GOT3 (cell line): ENCODE results near the gene SLC28A1.
"Not testable (repeated sequence)": the region's sequence is repeated elsewhere in the genome, so short reads cannot be mapped to it uniquely, and the experiment has no call there.

ENCODE experiments used
- DNase-seq: peaks from one replicate; lab custom pipeline; 2025; ENCODE audit warnings: mixed read lengths; lab: John Stamatoyannopoulos, UW

Gene SLC28A1

DNA sequence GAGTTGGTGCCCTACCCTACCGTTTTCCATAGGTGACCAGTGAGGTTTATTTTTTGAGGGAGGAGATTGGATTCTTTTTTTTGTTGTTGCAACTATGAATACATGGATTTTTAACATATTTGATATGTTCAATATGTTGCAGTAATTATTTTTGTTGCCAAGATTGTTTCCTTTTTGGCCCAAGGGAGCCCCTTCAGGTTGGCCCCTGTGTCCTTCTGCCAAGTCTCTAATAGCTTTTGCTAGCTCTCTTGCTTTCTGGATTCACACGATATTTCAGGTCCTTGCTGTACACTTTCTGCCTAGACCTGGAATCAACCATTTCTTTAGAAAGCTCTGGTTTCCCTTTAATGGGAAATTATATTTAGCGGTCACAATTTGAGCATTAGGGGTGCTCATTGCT lies 22.7 kb upstream of the SLC28A1 start:
- DNase-seq: no peak

DNA sequence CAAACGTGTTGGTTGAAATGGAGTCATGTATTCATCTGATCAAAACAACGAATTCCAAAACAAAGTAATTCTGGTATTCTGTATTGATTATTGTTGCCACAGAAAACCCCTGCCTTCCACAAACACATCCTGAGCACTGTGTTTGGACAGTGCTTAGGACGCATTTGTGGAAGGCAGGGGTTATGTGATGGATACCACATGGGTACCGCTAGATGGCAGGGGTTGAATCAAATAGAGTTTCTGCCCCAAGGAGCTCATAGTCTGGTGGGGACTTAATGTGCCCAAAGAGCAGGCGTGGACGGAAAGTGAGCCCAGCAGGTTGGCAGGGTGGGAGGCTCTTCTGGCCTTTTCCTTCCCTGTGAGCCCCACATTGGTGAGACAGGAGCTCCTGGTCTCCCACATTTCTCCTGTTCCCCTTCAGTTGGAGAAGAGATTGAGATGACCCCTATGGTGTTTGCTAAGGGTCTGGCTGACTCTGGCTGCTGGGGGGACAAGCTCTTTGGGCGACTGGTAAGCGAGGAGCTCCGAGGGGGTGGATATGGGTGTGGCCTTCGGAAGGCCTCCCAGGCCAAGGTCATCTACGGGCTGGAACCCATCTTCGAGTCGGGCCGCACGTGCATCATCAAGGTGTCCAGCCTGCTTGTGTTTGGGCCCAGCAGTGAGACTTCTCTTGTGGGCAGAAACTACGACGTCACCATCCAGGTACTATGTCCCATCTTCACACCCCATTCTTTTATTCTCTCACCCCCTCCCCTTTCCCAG lies 22.1 kb upstream of the SLC28A1 start:
- DNase-seq: no peak

DNA sequence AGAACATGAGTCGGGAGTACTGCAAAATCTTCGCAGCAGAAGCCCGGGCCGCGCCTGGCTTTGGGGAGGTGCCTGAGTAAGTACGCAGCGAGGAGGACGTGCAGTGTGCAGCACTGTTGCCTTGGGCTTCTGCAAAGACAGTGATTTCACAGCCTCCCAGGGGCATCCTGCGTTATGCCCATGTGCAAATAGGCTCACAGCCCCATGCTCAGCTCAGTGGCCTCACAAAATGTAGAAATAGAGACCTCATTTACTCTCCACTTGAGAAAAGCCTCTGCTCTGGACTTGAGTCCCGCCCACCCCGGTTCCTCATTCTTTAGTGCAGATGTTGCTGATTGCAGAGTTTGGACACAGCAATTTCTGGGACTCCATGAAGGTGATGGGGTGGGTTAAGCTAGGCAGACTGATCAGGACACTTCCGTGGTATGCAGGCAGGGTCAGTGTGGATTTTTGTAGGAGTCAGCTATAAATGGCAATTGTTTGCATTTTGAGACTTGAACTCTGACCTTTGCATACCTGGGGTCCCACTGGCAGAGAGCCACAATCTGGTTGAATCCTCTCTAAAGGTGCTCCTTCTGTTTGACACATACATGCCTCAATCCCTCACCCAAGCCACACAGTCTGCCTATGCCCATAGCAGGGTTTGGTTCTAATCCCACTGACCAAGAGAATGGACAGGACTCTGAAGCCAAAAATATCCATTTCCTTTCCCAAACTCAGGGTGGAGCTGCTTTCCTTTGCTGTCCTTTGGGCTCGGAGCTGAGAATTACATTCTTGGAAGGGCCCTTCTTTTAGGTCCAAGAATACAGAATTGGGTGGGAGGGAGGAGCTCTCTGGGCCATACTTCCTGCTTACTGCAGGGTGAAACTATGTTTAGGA lies 20.7 kb upstream of the SLC28A1 start:
- no peak for DNase-seq

DNA sequence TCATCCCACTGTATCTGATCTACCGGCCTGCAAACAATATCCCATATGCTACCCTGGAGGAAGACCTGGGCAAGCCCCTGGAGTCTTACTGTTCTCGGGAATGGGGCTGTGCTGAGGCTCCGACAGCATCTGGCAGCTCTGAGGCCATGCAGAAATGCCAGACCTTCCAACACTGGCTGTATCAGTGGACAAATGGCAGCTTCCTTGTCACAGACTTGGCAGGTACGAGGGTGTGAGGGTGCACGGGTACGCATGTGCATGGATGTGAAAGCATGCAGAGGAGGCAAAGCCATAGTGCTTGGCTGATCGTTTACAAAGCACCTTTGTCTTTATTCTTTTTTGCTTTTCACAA lies 20.0 kb upstream of the SLC28A1 start:
- no peak for DNase-seq

DNA sequence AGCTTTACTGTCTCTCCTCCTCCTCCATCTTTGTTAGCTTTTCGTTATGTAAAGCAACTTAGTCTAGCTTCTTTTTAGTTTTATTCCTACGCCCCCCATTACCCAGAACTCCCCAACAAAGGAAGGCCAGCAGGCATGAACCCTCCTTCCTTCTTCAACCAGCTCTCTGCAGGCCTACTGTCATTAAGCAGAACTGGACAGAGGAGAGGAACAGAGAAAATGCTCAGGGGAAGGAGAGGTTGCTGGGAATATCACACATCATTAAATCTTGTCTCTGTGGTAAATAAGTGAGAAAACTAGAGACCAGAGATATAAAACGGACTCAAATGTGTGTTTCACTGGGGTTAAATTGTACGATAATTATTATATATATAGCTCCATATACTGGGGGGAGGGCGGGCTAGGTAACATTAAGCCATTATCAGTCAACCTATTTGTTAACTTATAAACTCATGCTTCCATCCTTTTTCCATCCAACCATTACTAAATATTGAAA lies 19.3 kb upstream of the SLC28A1 start:
- no peak for DNase-seq

DNA sequence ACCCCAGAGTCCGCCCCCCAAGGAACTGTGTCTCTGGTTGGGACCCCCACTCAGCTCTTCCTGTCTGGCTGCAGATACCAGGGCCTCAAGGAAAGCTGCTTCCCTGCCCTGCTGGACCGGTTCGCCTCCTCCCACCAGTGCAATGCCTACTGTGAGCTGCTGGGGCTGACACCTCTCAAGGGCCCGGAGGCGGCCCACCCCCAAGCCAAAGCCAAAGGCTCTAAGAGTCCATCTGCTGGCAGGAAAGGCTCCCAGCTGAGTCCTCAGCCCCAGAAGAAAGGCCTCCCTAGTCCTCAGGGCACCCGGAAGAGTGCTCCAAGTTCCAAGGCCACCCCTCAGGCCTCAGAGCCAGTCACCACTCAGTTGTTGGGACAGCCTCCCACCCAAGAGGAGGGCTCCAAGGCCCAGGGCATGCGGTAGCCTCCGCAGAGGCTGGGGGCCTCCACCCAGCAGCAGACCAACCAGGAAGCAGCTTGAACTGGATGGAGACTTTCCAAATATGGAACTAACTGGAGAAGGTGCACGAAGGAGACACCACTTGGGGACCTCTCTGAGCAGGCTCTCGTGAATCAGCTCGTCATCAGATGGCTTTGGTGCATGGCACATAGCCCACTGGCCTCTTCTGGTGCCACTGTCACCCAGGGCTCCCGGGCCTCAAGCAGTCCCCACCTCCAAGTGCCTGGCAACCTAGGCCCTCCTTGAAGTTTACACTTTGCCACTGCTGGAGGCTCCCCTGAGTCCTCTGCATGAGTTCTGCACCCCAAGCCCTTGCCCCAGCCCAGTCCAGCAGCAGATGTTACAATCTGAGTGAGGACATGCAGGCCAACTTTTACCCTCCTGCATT lies 16.2 kb upstream of the SLC28A1 start:
- DNase-seq: no peak

DNA sequence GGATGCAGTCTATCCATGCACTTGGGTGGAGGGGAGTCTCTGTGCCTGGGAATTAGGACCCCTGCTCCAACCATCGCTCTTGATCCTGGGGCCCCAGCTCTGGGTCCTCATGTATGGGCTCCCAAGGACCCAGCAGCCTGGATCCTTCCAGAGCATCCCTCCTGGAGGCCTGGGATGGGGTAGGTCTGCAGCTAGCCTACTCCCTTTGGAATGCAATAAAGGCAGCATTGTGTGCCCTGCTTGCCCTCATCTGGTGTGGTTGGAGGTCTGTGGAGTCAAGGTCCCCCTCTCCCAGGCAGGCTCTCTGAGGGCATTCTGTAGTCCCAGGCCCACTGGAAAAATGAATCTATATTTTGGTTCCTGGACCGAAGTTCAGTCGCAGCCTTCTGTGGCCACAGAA lies 15.0 kb upstream of the SLC28A1 start:
- DNase-seq: no peak

DNA sequence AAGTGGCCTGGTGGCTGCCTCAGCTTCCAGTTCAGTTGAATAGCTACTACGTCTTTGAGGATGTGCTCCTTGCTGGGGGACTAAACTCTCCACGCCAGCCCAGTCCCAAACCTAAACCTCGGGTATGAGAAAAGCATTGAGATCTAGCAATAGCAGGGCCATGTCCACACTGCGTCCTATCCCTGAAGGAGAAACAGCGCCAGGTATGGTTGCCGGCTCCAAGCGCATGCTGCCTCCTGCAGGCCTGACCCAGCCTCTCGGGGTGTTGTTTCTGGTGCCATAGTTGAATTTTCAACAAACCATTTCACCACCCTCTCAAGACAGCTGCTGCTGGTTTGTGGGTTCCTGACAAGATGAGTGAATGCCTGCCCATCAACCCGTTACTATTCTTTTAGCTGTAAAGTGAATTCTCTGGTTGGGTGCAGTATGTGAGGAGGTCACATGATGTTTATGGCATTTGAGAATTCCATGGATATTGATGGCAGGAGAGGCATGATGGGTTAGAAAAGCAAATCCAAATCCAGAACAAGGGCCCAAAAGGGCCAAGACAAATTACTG lies 13.0 kb upstream of the SLC28A1 start:
- DNase-seq: no peak

DNA sequence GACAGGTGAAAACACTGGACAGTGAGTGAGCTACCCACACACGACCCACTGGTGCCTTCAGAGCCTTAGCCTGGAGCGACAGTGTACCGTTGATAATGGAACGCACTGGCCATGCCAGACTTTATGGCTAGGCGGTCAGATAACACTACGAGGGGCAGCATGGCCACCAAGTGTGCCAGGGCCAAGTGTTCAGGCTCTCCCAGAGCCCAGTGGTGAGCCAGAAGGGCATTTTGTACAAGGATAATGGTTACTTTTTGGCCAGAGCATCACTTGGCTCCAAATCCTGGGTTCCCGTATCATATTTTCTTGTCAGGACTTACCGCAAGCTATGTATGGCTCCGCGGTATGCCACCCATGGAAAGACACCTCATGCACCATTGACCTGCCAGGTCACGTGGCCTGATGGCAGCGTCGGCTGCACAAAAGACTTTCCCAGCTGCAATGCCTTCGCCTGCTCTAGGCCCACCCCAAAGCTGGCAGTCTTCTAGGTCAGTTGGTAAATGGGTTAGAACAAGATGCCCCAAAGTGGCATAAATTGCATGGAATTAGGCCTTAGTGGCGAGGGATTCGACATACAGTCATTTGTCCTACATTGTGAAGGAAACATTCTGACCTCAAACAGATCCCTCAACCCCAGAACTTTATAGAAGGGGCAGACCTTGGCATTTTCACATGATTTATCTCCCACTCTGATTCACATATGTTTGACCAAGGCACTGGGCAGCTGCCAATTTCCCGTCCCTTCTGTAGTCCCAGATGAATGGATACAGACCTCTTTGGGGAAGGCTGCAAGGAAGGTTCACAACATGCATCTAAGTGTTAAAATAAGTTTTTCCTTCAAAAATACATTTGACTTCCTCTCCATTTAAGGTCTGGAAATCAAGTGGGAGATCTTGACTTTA lies 12.2 kb upstream of the SLC28A1 start:
- no peak for DNase-seq

DNA sequence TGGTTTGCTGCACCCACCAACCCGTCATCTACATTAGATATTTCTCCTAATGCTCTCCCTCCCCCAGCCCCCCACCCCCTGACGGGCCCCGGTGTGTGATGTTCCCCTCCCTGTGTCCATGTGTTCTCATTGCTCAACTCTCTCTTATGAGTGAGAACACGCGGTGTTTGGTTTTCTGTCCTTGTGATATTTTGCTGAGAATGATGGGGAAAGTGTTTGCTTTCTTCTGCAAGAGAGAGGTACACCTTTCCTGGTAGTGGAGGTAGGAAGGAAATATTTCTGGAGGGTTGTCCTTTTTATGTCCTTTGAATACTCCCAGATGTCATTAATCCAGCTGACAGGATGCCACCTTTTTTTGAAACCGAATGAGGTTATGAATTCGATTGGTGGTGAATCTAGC lies 10.5 kb upstream of the SLC28A1 start:
- DNase-seq: no peak

DNA sequence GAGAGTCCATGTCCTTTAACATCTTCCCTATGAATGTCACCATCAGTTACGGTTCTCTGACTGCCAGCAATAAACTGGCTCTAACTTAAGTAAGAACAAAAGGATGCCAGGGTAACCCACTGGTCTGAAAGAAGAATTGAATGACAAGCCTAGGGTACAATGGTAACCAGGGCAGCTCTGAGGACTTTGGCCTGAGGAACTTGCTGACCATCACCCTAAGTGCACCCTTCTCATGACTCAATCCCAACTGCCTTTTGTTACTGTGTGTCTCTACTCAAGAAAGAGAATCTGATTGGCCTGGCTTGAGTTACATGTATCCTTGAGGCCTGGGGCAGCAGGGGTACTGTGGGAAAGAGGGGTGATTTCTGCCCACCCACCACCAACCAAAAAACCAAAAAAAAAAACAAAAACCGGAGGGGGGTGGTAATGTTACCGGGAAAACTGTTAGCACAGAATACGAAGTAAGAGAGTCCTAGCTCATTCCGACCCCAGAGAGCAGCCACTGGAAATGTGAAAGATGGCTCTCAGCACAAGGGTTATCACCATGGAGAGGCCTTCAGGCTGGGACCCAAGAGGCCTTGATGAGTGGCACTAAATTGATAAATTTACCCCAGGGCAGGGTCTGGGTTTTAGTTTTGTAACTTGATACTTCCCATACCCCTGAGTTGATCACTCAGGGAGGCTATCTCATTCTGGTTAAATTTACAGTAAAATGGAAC lies 9.3 kb upstream of the SLC28A1 start:
- no peak for DNase-seq

DNA sequence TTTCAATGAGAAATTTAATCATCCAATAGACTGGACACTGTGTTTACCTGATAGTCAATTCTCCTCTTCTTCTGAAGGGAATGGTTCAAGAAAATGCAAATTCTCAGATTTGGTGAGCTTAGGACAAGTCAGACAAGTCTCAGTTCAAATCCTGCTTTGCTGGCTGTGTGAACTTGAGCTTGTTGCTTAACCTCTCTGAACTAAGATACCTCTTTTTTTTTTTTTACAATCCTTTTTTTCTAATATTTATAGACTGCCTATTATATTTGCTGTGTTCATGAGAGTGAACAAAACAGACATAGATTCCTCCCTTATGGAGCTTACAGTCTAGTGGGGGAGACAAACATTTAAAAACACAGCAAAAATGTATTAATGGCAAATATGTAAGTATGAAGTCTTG lies 8.2 kb upstream of the SLC28A1 start:
- no peak for DNase-seq

DNA sequence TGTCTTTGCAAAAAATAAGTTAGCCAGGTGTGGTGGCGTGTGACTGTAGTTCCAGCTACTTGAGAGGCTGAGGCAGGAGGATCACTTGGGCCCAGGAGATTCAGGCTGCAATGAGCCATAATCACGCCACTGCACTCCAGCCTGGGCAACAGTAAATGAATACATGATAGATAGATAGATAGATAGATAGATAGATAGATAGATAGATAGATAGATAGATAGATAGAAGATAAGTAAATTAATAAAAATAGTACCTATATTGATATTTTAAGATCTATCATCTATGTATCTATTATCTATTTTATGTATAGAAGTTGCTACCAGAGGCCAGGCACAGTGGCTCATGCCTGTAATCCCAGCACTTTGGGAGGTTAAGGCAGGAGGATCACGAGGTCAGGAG lies 6.8 kb upstream of the SLC28A1 start:
- not testable (repeated sequence) for DNase-seq

DNA sequence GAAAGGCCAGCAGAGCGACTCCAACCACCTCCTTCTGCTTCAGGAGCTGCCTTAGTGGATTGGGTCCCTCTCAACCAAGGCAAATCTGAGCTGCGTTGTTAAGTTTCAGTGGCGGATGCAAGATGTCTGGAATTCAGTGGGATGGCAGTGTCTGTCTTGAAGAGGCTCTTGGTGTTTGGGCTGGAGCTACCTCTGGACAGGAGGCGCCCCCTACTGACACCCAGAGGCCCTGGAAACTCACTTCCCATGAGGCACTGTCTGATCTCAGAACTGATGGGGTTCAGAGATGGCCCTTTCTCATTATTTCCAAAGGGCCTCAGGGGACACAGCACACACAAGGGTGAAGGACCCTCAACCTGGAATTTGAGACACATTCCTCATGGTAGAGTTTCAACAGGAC lies 6.0 kb upstream of the SLC28A1 start:
- no peak for DNase-seq

DNA sequence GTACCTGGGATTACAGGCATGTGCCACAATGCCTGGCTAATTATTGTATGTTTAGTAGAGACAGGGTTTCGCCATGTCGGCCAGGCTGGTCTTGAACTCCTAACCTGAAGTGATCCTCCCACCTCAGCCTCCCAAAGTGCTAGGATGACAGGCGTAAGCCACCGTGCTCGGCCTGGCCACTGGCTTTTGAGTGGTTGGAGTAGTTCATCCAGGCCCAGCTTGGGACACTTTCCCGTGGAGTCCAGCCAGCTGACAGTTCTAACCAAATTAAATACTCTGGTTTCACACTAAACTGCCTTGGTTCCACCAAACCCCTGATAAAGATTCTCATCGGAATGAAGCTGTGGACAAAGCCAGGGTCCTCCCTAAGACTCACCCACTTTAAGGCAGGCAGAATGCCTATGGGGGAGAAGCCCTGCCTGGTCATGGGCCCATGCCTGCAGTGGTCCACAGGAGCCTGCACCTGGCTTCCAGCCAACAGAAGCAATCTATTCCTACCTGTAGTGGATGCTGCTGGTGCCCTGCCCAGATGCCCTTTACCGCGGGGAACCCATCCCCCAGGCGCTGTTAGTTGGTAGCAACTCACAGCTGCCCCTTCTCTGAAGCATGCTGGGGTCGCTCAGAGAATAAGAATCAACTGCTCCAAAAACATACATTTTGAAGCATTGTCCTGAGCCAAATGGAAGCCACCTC lies 5.2 kb upstream of the SLC28A1 start:
- no peak for DNase-seq

DNA sequence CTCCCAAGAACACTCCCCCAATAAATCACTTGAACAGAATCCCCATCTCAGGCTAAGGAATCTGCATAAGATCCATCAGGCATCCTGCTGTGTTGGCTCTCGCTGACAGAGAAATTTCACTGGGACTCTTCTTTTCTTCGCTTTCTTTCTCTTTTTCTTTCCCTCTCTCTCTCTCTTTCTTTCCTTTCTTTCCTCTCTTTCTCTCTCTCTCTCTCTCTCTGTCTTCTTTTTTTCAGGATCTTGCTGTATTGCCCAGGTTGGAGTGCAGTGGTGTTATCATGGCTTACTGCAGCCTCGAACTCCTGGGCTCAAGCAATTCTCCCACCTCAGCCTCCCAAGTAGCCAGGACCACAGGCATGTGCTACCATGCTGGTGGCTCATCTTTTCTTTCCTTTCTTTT lies 4.5 kb upstream of the SLC28A1 start:
- no peak for DNase-seq

DNA sequence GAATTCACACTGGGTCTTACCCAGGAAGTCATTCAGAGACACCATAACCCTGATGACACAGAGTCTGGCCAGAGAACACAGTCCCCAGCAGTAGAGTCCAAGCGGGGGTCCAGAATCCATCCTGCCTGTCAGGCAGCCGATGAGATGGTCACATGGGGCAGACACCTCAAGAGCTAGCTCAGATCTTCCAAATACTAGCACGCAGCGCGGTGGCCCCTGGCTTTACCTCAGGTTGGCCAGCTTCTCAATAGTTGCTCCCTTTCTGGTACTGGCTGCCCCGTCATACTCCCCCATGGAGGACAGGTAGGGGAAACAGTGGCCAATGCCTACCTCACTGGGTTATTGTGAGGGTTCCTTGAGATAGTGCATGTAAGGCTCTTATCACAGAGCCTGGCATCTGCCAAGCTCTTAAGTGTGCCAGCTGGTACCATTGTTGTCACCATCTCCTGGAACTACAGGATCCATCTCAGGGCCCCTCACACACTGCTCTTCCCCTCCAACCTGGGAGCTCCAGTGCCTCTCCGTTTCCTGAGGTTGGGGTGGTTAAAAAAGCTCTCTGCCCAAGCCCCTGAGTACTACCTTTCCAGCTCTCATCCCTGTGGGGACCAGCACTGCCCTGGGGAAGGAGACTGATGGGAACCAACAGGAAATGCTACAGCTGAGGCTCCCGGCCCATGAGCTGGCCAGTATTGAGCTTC lies 3.5 kb upstream of the SLC28A1 start:
- no peak for DNase-seq

DNA sequence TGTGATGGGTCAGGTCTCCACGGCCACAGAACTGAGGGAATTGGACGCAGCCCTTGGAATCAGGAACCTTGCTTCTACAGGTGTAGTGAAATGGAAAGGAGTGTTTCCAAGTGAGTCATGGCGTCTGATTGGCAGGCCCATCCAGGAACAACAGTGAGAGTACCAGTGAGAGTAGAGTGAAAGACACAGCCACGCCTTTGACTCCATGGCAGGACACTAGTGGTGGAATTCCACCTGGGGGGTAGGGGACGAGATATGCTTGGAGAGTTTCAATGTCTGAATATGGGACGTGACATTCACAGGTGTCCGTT lies 3.0 kb upstream of the SLC28A1 start:
- no peak for DNase-seq

DNA sequence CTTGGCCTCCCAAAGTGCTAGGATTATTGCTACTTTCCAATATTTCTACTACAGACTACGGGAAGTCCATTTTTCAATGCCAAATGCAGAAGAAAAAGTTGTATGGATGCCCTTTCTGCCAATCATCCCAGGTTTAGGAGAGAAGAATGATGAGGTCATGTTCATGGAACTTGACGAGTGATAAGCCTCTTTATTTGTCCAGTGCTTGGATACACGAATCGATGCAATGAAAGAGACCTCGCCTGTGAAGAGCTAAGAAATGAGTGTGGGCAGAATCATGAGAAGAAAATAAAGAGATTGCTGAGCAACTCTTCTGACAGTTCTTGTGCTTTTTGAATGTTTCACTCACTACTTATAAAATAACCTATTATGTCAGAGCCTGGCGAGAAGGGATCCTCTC lies 996 bp upstream of the SLC28A1 start:
- DNase-seq: no peak
